A673 (cell line): ENCODE measurements around the gene ADGRL3. TPM values are rescaled to one million over a fixed set of nuclear protein-coding genes. Genes with fewer than 3 reads are reported as not detected.

Experiments
- BruUV-seq: library from RNA; stranded (reverse); fragments of 400-500 nt; replicated peaks from 2 replicates; lab custom pipeline; 2021; lab: Mats Ljungman, UMichigan
- CTCF ChIA-PET: fragments of 300-600 bp; sonication (Branson Sonifier 250); formaldehyde crosslinking; loops from one replicate; lab custom pipeline; 2022; ENCODE audit warnings: antibody characterized with exemption; lab: Charles Lee
- POLR2A ChIA-PET: fragments of 300-600 bp; sonication (Branson Sonifier 250); formaldehyde crosslinking; loops from one replicate; lab custom pipeline; 2022; ENCODE audit warnings: antibody characterized with exemption; ENCODE audit not compliant: low non-redundant PET; lab: Charles Lee
- DNase-seq: peaks from one replicate; pipeline ENCODE4 v3.0.0-alpha.2; 2015; ENCODE audit warnings: low spot score
- H3K27ac ChIP-seq: fragments of 200-600 bp; sonication (generic); 2 replicates; pipeline ENCODE4 v1.5.1; 2016; ENCODE audit warnings: mixed run types, low read depth, mild to moderate bottlenecking, mixed read lengths, antibody characterized with exemption, low read length; ENCODE audit not compliant: poor library complexity, severe bottlenecking
- H3K27me3 ChIP-seq: fragments of 200-600 bp; sonication (generic); replicated peaks from 2 replicates; pipeline ENCODE4 v1.6.1; 2017; ENCODE audit warnings: mixed run types, low read depth, mild to moderate bottlenecking, mixed read lengths, antibody characterized with exemption, low read length; ENCODE audit not compliant: insufficient read depth, poor library complexity
- H3K36me3 ChIP-seq: fragments of 200-600 bp; sonication (generic); 2 replicates; pipeline ENCODE4 v1.6.1; 2016; ENCODE audit warnings: mixed run types, mild to moderate bottlenecking, mixed read lengths, antibody characterized with exemption, low read length; ENCODE audit not compliant: insufficient read depth, poor library complexity, severe bottlenecking
- H3K4me1 ChIP-seq: fragments of 200-600 bp; sonication (generic); 2 replicates; pipeline ENCODE4 v1.6.1; 2017; ENCODE audit warnings: mixed run types, mild to moderate bottlenecking, mixed read lengths, antibody characterized with exemption, low read length; ENCODE audit not compliant: insufficient read depth, poor library complexity, severe bottlenecking
- H3K4me3 ChIP-seq: fragments of 200-600 bp; sonication (generic); 2 replicates; pipeline ENCODE4 v1.5.1; 2016; ENCODE audit warnings: low read depth, mixed run types, mild to moderate bottlenecking, mixed read lengths, low read length; ENCODE audit not compliant: poor library complexity, severe bottlenecking
- H3K9me3 ChIP-seq: fragments of 200-600 bp; sonication (generic); 2 replicates; pipeline ENCODE4 v1.6.1; 2016; ENCODE audit warnings: mixed run types, low read depth, mild to moderate bottlenecking, mixed read lengths, antibody characterized with exemption, low read length; ENCODE audit not compliant: poor library complexity, severe bottlenecking
- EZH2 ChIP-seq: fragments of 200-600 bp; sonication (generic); IDR thresholded peaks from 2 replicates; pipeline ENCODE4 v1.6.1; 2017; ENCODE audit warnings: borderline replicate concordance, low read depth, mild to moderate bottlenecking, mixed read lengths, antibody characterized with exemption, low read length; ENCODE audit not compliant: poor library complexity, severe bottlenecking
- intact Hi-C: fragments of 100-400 bp; cut with micrococcal nuclease; formaldehyde crosslinking; loops from one replicate; pipeline ENCODE4 v1.10.0; 2022; ENCODE audit not compliant: unreplicated experiment
- total RNA-seq: library from RNA; stranded (reverse); gene quantifications from 2 replicates; pipeline ENCODE4 v1.2.3, GENCODE V29; 2021
- TF ChIP-seq, protein P1 (sequence below): fragments of 300-800, 200-600 bp; sonication (generic); conservative IDR thresholded peaks from 2 replicates; pipeline ENCODE4 v1.5.1; 2017; ENCODE audit warnings: low read depth, mild to moderate bottlenecking, antibody characterized with exemption, low read length, moderate library complexity, mixed read lengths

Gene ADGRL3
- total RNA-seq, 1 experiment from 2014 or later = not detected

DNA sequence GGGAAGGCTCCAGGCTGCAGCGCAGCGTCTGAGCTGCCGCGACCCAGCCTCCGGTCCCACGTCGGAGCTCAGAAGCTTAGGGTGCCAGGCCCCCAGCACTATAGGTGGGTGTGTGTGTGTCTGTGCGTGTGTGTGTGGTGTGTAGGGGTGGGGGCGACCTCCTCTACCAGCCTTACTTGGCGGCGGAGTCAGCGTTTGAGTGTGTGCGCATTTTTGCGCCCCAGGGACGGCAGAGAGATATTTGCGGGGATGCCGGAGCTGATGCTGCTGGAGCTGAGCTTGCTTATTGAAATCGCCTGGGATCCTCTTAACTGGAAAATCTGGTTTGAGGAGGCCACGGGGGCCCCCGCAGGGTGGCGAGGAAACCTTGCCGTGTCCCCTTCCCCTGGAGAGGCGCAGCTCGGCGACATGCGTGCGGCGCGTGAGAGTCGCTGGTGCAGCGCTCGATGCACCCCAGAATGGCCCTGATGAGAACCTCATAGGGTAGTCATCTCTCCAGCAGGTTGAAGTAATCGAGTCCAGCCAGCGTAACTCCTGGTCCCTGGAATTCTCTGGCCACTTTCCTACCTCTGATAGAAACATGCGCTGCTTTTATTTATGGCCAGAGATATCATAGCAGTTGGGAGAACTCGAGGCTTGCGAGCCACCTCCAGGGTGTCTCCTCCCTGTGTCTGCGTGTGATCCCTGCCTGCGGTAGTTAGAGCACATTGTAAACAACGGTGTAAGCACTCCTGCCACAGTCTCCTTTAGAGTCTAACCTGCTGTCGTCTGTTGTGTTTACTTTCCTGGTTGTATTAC lies 2.7 kb downstream of the ADGRL3 start:
- Histone ChIP-seq H3K9me3 (no peaks in the 10 kb centered on the region), H3K27me3 (peaks cover 57% of the 10 kb centered on the region), H3K27ac (no peak overlapping the region), H3K4me1 (no peaks in the 10 kb centered on the region), H3K4me3 (no peak overlapping the region), H3K36me3 (no peaks in the 10 kb centered on the region)
- TF ChIP-seq EZH2 = no peak
- TF ChIP-seq, protein P1, sequence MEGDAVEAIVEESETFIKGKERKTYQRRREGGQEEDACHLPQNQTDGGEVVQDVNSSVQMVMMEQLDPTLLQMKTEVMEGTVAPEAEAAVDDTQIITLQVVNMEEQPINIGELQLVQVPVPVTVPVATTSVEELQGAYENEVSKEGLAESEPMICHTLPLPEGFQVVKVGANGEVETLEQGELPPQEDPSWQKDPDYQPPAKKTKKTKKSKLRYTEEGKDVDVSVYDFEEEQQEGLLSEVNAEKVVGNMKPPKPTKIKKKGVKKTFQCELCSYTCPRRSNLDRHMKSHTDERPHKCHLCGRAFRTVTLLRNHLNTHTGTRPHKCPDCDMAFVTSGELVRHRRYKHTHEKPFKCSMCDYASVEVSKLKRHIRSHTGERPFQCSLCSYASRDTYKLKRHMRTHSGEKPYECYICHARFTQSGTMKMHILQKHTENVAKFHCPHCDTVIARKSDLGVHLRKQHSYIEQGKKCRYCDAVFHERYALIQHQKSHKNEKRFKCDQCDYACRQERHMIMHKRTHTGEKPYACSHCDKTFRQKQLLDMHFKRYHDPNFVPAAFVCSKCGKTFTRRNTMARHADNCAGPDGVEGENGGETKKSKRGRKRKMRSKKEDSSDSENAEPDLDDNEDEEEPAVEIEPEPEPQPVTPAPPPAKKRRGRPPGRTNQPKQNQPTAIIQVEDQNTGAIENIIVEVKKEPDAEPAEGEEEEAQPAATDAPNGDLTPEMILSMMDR = no peak
- intact Hi-C loops = no loop called here
- CTCF ChIA-PET = no interaction called here
- no TSS peak for BruUV-seq
- no peak for DNase-seq
- POLR2A ChIA-PET = no interaction called here

DNA sequence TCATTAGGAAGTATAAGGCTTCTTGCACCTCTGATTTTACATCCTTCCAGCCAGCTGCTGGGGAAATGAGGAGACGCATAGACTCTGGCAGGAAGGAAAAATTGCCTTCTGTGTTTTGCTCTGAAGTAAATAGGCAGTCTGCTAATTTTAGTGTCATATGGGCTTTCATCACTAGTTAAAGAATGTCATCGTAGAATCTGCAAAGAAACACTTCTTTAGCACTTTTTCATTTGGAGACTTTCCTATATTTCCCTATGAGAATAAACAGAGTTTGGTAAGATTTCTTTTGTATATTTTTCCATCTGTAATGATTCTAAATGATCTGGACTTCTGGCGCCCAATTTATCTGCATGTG lies 3.3 kb downstream of the ADGRL3 start:
- Histone ChIP-seq H3K4me1 (no peaks in the 10 kb centered on the region), H3K9me3 (no peaks in the 10 kb centered on the region), H3K4me3 (no peak overlapping the region), H3K27ac (no peak overlapping the region), H3K36me3 (no peaks in the 10 kb centered on the region), H3K27me3 (peaks cover 57% of the 10 kb centered on the region)
- TF ChIP-seq, protein P1 = no peak
- TF ChIP-seq EZH2 = no peak
- intact Hi-C loops = no loop called here
- no TSS peak for BruUV-seq
- no peak for DNase-seq
- ChIA-PET CTCF (no interaction called here), POLR2A (no interaction called here)

DNA sequence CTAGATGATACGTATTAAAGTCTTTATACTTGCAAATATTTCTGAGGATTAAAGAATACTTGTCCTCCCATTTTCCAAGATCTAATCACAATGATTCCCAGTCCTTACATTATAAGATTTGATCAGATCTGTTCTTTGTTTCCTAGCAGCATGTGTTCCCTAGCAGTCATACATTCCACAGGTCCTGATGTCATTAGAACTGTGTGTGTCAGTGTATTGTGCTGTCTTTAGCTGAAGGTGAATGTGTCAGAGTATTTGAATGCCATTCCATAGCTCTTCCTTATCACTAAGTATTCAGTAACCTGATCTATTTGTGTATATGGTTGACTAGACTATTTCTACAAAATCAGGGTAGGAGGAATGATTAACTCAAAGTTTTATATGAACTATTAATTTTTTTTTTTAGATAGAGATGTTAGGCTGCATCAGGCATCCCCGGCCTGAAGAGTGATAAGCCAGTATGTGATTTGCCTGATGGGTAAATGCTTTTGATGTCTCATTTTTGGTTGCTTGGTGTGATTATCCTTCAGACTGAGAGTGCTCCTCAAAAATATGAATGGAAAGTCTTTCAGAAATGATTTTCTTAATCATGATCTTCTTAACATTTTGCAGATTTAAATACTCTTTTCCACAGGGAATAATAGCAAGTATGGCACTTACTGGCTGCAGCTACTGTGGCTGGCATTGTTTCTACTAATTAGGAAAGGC lies 4.4 kb downstream of the ADGRL3 start:
- TF ChIP-seq, protein P1 = no peak
- TF ChIP-seq EZH2 = no peak
- no peaks in the 10 kb centered on the region for H3K36me3 ChIP-seq
- no peaks in the 10 kb centered on the region for H3K9me3 ChIP-seq
- peaks cover 48% of the 10 kb centered on the region for H3K27me3 ChIP-seq
- H3K27ac ChIP-seq = no peak overlapping the region
- ChIA-PET POLR2A (no interaction called here), CTCF (no interaction called here)
- H3K4me1 ChIP-seq = no peaks in the 10 kb centered on the region
- BruUV-seq = no TSS peak
- intact Hi-C loops = no loop called here
- H3K4me3 ChIP-seq = no peak overlapping the region
- no peak for DNase-seq
